ENCODE data around the gene MYO3B. TPM values are rescaled to one million over a fixed set of nuclear protein-coding genes. Genes with fewer than 3 reads are reported as not detected.

The MYO3B gene
- total and polyA plus RNA-seq, 2 donors (not counting 3 experiments of a cell fraction or from before 2014, with no cell fraction given), result 0.03 TPM; not detected in 1

- dilution Hi-C loops (cut with MboI; ENCODE audit: extremely low pct_ligation_motif_present, low sequenced_read_pairs), result no loop called here
- no peak overlapping the region for H3K4me3 ChIP-seq (replicated peaks in 1 of 3; ENCODE audit: insufficient read depth in 1 of 3, low read depth in 1 of 3, low read length in 3 of 3)
- no peak overlapping the region for H2AFZ ChIP-seq (ENCODE audit: low read depth, low read length)
- intact Hi-C loops (cut with micrococcal nuclease), result no loop called here
- no peak overlapping the region for H3K4me2 ChIP-seq (ENCODE audit: insufficient read depth, low read length)
- H3K27me3 ChIP-seq (ENCODE audit: control insufficient read depth in 2 of 2, insufficient read depth in 2 of 2, low read length in 2 of 2), result peaks cover 18 to 26% of the 10 kb centered on the region in 2 experiments
- FAIRE-seq, result no peak
- H3K79me2 ChIP-seq (ENCODE audit: control insufficient read depth, insufficient read depth, low read length), result no peaks in the 10 kb centered on the region
- TF ChIP-seq POLR2A (IDR thresholded peaks at IDR 0.05; ENCODE audit: low read depth, low read length) (no peak), MYC (IDR thresholded peaks at IDR 0.05; ENCODE audit: low read depth, low read length) (no peak), MAX (IDR thresholded peaks at IDR 0.05; ENCODE audit: insufficient read depth, insufficient read length) (no peak), POLR2AphosphoS5 (IDR thresholded peaks at IDR 0.05; ENCODE audit: insufficient read depth, low read depth, low read length) (no peak), EZH2 (IDR thresholded peaks at IDR 0.05; ENCODE audit: borderline replicate concordance, low read depth, low read length, severe bottlenecking) (no peak), JUN (IDR thresholded peaks at IDR 0.05; ENCODE audit: borderline replicate concordance, insufficient read depth, insufficient read length, low read depth) (no peak), GATA2 (IDR thresholded peaks at IDR 0.05; ENCODE audit: insufficient read depth, insufficient read length, low read depth, low read length) (no peak), CTCF (IDR thresholded peaks at IDR 0.05; ENCODE audit: extremely low read depth in 1 of 2, insufficient read depth in 1 of 2, low read depth in 1 of 2, low read length in 2 of 2) (no peak), FOS (IDR thresholded peaks at IDR 0.05; ENCODE audit: borderline replicate concordance, insufficient read depth, low read length) (no peak)
- POLR2A ChIA-PET, result no interaction called here
- H3K4me1 ChIP-seq (ENCODE audit: control insufficient read depth, extremely low read depth, insufficient read depth, low read length), result no peaks in the 10 kb centered on the region
- H3K27ac ChIP-seq (ENCODE audit: insufficient read depth, low read depth, low read length), result no peak overlapping the region
- no peaks in the 10 kb centered on the region for H3K9me1 ChIP-seq (replicated peaks; ENCODE audit: control insufficient read depth, extremely low read depth, insufficient read depth, low read length)
- H3K9me3 ChIP-seq (replicated peaks; ENCODE audit: control insufficient read depth, insufficient read depth, low read length), result no peaks in the 10 kb centered on the region
- no peak overlapping the region for H3K9ac ChIP-seq (replicated peaks; ENCODE audit: extremely low read depth, insufficient read depth, low read length)
- no peaks in the 10 kb centered on the region for H4K20me1 ChIP-seq (replicated peaks; ENCODE audit: control insufficient read depth, extremely low read depth, insufficient read depth, low read length)
- BruUV-seq (replicated peaks), result no TSS peak
- DNase-seq (ENCODE audit: low read depth, low spot score), result no peak
- CTCF ChIA-PET, result interaction anchor here (1.4 kb wide), 1 partner anchor 571 kb away, joined by 3 read pairs; no protein-coding TSS in a partner anchor
- H3K36me3 ChIP-seq (ENCODE audit: control insufficient read depth in 2 of 2, extremely low read depth in 1 of 2, insufficient read depth in 2 of 2, low read length in 2 of 2), result no peaks in the 10 kb centered on the region
Observed at GRCh38 chr2:170245312-170245711, 67.4 kb downstream of the MYO3B start.
